ENCODE measurements around the gene C16orf78.

C16orf78 gene

DNA sequence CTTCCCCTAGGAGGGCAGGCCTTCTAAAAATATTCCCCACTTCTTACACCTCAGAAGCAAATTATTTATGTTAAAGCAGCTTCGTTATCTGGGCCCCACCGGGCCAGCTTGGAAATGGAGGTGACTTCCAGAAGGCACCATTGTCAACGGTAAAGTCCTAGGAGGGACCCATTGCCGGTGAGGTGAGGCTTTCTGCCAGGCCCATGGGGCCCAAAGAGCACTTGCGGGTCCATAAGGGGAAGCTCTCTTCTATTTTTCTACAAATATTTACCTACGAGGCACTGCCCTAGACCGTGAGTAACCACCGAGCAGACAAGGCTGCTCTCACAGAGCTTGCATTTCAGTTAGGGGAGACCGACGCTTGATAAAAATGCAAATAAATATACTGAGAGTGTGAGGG lies 41.5 kb downstream of the C16orf78 start:
- Mint-ChIP-seq H3K27ac (no peak overlapping the region), H3K4me1 (peaks cover 10% of the 10 kb centered on the region), H3K9me3 (no peaks in the 10 kb centered on the region), H3K36me3 (ENCODE audit: low read depth) (no peaks in the 10 kb centered on the region), H3K27me3 (ENCODE audit: low read depth) (peaks cover 43% of the 10 kb centered on the region), H3K4me3 (no peak overlapping the region)
- TF ChIP-seq, protein P1, sequence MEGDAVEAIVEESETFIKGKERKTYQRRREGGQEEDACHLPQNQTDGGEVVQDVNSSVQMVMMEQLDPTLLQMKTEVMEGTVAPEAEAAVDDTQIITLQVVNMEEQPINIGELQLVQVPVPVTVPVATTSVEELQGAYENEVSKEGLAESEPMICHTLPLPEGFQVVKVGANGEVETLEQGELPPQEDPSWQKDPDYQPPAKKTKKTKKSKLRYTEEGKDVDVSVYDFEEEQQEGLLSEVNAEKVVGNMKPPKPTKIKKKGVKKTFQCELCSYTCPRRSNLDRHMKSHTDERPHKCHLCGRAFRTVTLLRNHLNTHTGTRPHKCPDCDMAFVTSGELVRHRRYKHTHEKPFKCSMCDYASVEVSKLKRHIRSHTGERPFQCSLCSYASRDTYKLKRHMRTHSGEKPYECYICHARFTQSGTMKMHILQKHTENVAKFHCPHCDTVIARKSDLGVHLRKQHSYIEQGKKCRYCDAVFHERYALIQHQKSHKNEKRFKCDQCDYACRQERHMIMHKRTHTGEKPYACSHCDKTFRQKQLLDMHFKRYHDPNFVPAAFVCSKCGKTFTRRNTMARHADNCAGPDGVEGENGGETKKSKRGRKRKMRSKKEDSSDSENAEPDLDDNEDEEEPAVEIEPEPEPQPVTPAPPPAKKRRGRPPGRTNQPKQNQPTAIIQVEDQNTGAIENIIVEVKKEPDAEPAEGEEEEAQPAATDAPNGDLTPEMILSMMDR (IDR thresholded peaks at IDR 0.05; ENCODE audit: unreplicated experiment in 3 of 3), result no peak

- Mint-ChIP-seq H3K4me3 (no peak overlapping the region), H3K4me1 (peaks cover 13% of the 10 kb centered on the region), H3K27ac (no peak overlapping the region), H3K36me3 (ENCODE audit: low read depth) (no peaks in the 10 kb centered on the region), H3K27me3 (ENCODE audit: low read depth) (peaks cover 43% of the 10 kb centered on the region), H3K9me3 (no peaks in the 10 kb centered on the region)
- TF ChIP-seq, protein P1 (IDR thresholded peaks at IDR 0.05; ENCODE audit: unreplicated experiment in 3 of 3), result no peak
These were observed 42.5 kb downstream of the C16orf78 start for GRCh38 chr16:49416001-49416675.

- TF ChIP-seq, protein P1 (IDR thresholded peaks at IDR 0.05; ENCODE audit: unreplicated experiment in 3 of 3), result no peak
- peaks cover 13% of the 10 kb centered on the region for H3K4me1 Mint-ChIP-seq
- H3K36me3 Mint-ChIP-seq (ENCODE audit: low read depth), result no peaks in the 10 kb centered on the region
- H3K9me3 Mint-ChIP-seq, result no peaks in the 10 kb centered on the region
- peaks cover 39% of the 10 kb centered on the region for H3K27me3 Mint-ChIP-seq (ENCODE audit: low read depth)
- no peak overlapping the region for H3K27ac Mint-ChIP-seq
- H3K4me3 Mint-ChIP-seq, result no peak overlapping the region
These were observed 43.8 kb downstream of the C16orf78 start for GRCh38 chr16:49417354-49417753.

DNA sequence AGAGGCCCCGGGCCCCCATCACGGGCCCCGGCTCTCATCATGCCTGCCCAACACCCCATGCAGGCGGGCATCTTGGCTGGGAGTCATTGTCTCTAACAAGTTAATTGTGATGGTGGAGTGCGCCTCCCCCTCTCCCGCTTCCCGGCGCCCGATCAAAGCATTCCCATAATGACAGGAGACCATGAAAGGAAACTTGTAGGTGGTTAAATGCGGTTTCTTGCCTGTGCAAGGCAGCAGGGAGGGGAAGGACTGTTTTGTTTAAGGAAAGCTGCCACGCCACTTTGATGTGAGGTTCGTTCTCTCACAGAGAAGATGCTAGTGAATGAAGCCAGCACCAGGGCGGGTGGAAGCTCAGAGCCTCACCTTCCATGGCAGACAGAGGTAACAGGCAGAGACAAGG lies 45.4 kb downstream of the C16orf78 start:
- Mint-ChIP-seq H3K27ac (no peak overlapping the region), H3K9me3 (no peaks in the 10 kb centered on the region), H3K27me3 (ENCODE audit: low read depth) (peaks cover 39% of the 10 kb centered on the region), H3K4me1 (peaks cover 13% of the 10 kb centered on the region), H3K36me3 (ENCODE audit: low read depth) (no peaks in the 10 kb centered on the region), H3K4me3 (no peak overlapping the region)
- TF ChIP-seq, protein P1 (IDR thresholded peaks at IDR 0.05; ENCODE audit: unreplicated experiment in 3 of 3), result no peak

GRCh38 chr16:49419862-49420261 lies 46.3 kb downstream of the C16orf78 start:
- Mint-ChIP-seq H3K9me3 (no peaks in the 10 kb centered on the region), H3K4me3 (no peak overlapping the region), H3K27ac (peak overlapping the region in 1 of 3 experiments; percentile 27), H3K36me3 (ENCODE audit: low read depth) (no peaks in the 10 kb centered on the region), H3K27me3 (ENCODE audit: low read depth) (peaks cover 47% of the 10 kb centered on the region), H3K4me1 (peaks cover 13% of the 10 kb centered on the region)
- TF ChIP-seq, protein P1 (IDR thresholded peaks at IDR 0.05; ENCODE audit: unreplicated experiment in 3 of 3), result no peak

- H3K4me1 Mint-ChIP-seq, result peaks cover 13% of the 10 kb centered on the region
- TF ChIP-seq, protein P1 (IDR thresholded peaks at IDR 0.05; ENCODE audit: unreplicated experiment in 3 of 3), result no peak
- H3K27ac Mint-ChIP-seq, result no peak overlapping the region
- no peaks in the 10 kb centered on the region for H3K9me3 Mint-ChIP-seq
- no peak overlapping the region for H3K4me3 Mint-ChIP-seq
- H3K27me3 Mint-ChIP-seq (ENCODE audit: low read depth), result peaks cover 45% of the 10 kb centered on the region
- H3K36me3 Mint-ChIP-seq (ENCODE audit: low read depth), result no peaks in the 10 kb centered on the region
These were observed 49.3 kb downstream of the C16orf78 start for GRCh38 chr16:49422896-49423295.
